ENCODE data around the gene CXCR5.

DNA sequence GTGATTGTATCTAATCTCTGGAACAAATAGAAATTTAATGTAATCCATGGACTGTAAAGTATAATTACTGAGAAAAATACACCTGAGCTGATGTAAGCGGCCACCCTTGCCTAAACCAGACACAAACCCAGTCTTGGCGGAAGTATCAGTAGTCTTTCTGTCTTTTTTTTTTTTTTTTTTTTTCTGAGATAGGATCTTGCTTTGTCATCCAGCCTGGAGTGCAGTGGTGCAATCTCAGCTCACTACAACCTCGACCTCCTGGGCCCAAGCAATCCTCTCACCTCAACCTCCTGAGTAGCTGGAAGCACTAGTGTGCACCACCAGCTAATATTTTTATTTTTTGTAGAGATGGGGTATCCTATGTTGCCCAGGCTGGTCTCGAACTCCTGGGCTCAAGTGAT, 5.5 kb upstream of the CXCR5 start:
- TF ChIP-seq POLR2AphosphoS5 (IDR thresholded peaks at IDR 0.05), result no peak
- no peak for TF ChIP-seq POLR2A (IDR thresholded peaks at IDR 0.05; ENCODE audit: low read depth)

Measured in esophagus muscularis mucosa (tissue), 2 donors.